Endothelial cell (in vitro differentiated cells): ENCODE measurements around the gene PACS1. TPM values are rescaled to one million over a fixed set of nuclear protein-coding genes. Genes with fewer than 3 reads are reported as not detected.
A peak's percentile ranks its signal among the peaks of the same experiment; 100 is the strongest.
"Not testable (repeated sequence)": the region's sequence is repeated elsewhere in the genome, so short reads cannot be mapped to it uniquely, and the experiment has no call there.

Experiments
- DNase-seq: peaks from one replicate; pipeline ENCODE4 v3.0.0; 2021; ENCODE audit warnings: low spot score
- H3K27ac Mint-ChIP-seq: one replicate; pipeline ENCODE4 v1.8.0; 2021; ENCODE audit warnings: mixed read lengths, inconsistent platforms; ENCODE audit not compliant: unreplicated experiment
- H3K27me3 Mint-ChIP-seq: one replicate; pipeline ENCODE4 v1.8.0; 2021; ENCODE audit warnings: mild to moderate bottlenecking, moderate library complexity, mixed read lengths, inconsistent platforms; ENCODE audit not compliant: unreplicated experiment
- H3K36me3 Mint-ChIP-seq: one replicate; pipeline ENCODE4 v1.8.0; 2021; ENCODE audit warnings: mild to moderate bottlenecking, low read depth, mixed read lengths, inconsistent platforms; ENCODE audit not compliant: unreplicated experiment
- H3K4me1 Mint-ChIP-seq: one replicate; pipeline ENCODE4 v1.8.0; 2021; ENCODE audit warnings: mild to moderate bottlenecking, mixed read lengths, inconsistent platforms; ENCODE audit not compliant: unreplicated experiment
- H3K4me3 Mint-ChIP-seq: one replicate; pipeline ENCODE4 v1.8.0; 2021; ENCODE audit warnings: mild to moderate bottlenecking, mixed read lengths, inconsistent platforms; ENCODE audit not compliant: unreplicated experiment
- H3K9me3 Mint-ChIP-seq: one replicate; pipeline ENCODE4 v1.8.0; 2021; ENCODE audit warnings: mixed read lengths, inconsistent platforms; ENCODE audit not compliant: unreplicated experiment
- CTCF ChIP-seq: fragments of 200-600 bp; sonication (generic); IDR thresholded peaks from one replicate; pipeline ENCODE4 v1.5.0; 2021; ENCODE audit warnings: antibody characterized with exemption; ENCODE audit not compliant: unreplicated experiment
- total RNA-seq: library from RNA; stranded (reverse); fragmentation: NEBNext Ultra II Directional; extraction: Animal tissue kit (Norgen Biotek cat#: 25700); gene quantifications from one replicate; pipeline ENCODE4 v1.2.1, GENCODE V29; 2021; ENCODE audit not compliant: unreplicated experiment

Gene PACS1
- total RNA-seq, 1 donor from 2014 or later = 114 TPM

- H3K4me1 Mint-ChIP-seq = peaks cover 11% of the 10 kb centered on the region
- H3K36me3 Mint-ChIP-seq = peaks cover 35% of the 10 kb centered on the region
- H3K9me3 Mint-ChIP-seq = no peaks in the 10 kb centered on the region
- peaks cover 24% of the 10 kb centered on the region for H3K27me3 Mint-ChIP-seq
- peak overlapping the region; percentile 38 for H3K4me3 Mint-ChIP-seq
- H3K27ac Mint-ChIP-seq = no peak overlapping the region
- TF ChIP-seq CTCF = no peak
- no peak for DNase-seq
Measured at GRCh38 chr11:66274219-66274618, 204.1 kb downstream of the PACS1 start.

- Mint-ChIP-seq H3K4me3 (no peak overlapping the region), H3K27me3 (peaks cover 21% of the 10 kb centered on the region), H3K9me3 (no peaks in the 10 kb centered on the region), H3K36me3 (peaks cover 31% of the 10 kb centered on the region), H3K4me1 (peaks cover 10% of the 10 kb centered on the region), H3K27ac (no peak overlapping the region)
- no peak for DNase-seq
- TF ChIP-seq CTCF = no peak
Measured at GRCh38 chr11:66275396-66275795, 205.3 kb downstream of the PACS1 start.

GRCh38 chr11:66275984-66276612, 206.0 kb downstream of the PACS1 start:
- no peak for TF ChIP-seq CTCF
- DNase-seq = no peak
- Mint-ChIP-seq H3K27ac (no peak overlapping the region), H3K9me3 (no peaks in the 10 kb centered on the region), H3K4me1 (peaks cover 10% of the 10 kb centered on the region), H3K27me3 (peaks cover 22% of the 10 kb centered on the region), H3K4me3 (no peak overlapping the region), H3K36me3 (peaks cover 29% of the 10 kb centered on the region)

- H3K27ac Mint-ChIP-seq, DNase-seq, H3K9me3 Mint-ChIP-seq, H3K4me3 Mint-ChIP-seq: not testable (repeated sequence)
- Mint-ChIP-seq H3K4me1 (peaks cover 14% of the 10 kb centered on the region), H3K27me3 (peaks cover 26% of the 10 kb centered on the region), H3K36me3 (peaks cover 34% of the 10 kb centered on the region)
Measured at GRCh38 chr11:66276619-66277018, 206.5 kb downstream of the PACS1 start.

GRCh38 chr11:66277064-66277463, 207.0 kb downstream of the PACS1 start:
- not testable (repeated sequence) for DNase-seq, H3K27ac Mint-ChIP-seq, H3K4me3 Mint-ChIP-seq, H3K9me3 Mint-ChIP-seq
- peaks cover 14% of the 10 kb centered on the region for H3K4me1 Mint-ChIP-seq
- H3K27me3 Mint-ChIP-seq = peaks cover 23% of the 10 kb centered on the region
- H3K36me3 Mint-ChIP-seq = peaks cover 30% of the 10 kb centered on the region

- Mint-ChIP-seq H3K4me1 (peaks cover 14% of the 10 kb centered on the region), H3K27ac (peak within 1 kb of the TSS; percentile 57), H3K27me3 (peaks cover 23% of the 10 kb centered on the region), H3K9me3 (no peaks in the 10 kb centered on the region), H3K4me3 (no peak within 1 kb of the TSS), H3K36me3 (peaks cover 25% of the 10 kb centered on the region)
- TF ChIP-seq CTCF = no peak
- DNase-seq = peak; percentile 66
Measured at GRCh38 chr11:66277471-66278362, 207.6 kb downstream of the PACS1 start, which contains the start of gene CNIH2. CNIH2 (plus strand) TSS chr11:66278175; CDS start chr11:66278457, 282 bp downstream.
